Jurkat, Clone E6-1 (cell line): Measurements from ENCODE around the gene DNMT3A.

ENCODE experiments used
- DNase-seq: peaks from one replicate; pipeline ENCODE4 v3.0.0-alpha.2; 2011; ENCODE audit warnings: low read depth, low spot score
- H3K4me3 ChIP-seq: 2 replicates; pipeline ENCODE4 v1.5.1; 2011; ENCODE audit warnings: mild to moderate bottlenecking, low read length, control low read depth, moderate library complexity

DNMT3A gene

GRCh38 chr2:25311865-25312575 lies 29.7 kb downstream of the DNMT3A start:
- H3K4me3 ChIP-seq, result no peak overlapping the region
- no peak for DNase-seq

- H3K4me3 ChIP-seq, result no peak overlapping the region
- no peak for DNase-seq
Measured at GRCh38 chr2:25310965-25311864, 30.5 kb downstream of the DNMT3A start.

- H3K4me3 ChIP-seq, result no peak overlapping the region
- no peak for DNase-seq
Measured at GRCh38 chr2:25310709-25310964, 31.1 kb downstream of the DNMT3A start.

- peak; percentile 35 for DNase-seq
Measured at GRCh38 chr2:25309402-25309801, 32.3 kb downstream of the DNMT3A start.

GRCh38 chr2:25308599-25308998 lies 33.1 kb downstream of the DNMT3A start:
- H3K4me3 ChIP-seq, result no peak overlapping the region
- no peak for DNase-seq

More at GRCh38 chr2:25309402-25309801, 32.3 kb downstream of the DNMT3A start:
- H3K4me3 ChIP-seq, result no peak overlapping the region

GRCh38 chr2:25307949-25308557 lies 33.7 kb downstream of the DNMT3A start:
- no peak overlapping the region for H3K4me3 ChIP-seq
- no peak for DNase-seq

GRCh38 chr2:25306777-25307368 lies 34.9 kb downstream of the DNMT3A start:
- H3K4me3 ChIP-seq, result no peak overlapping the region
- no peak for DNase-seq

GRCh38 chr2:25305775-25306174 lies 36.0 kb downstream of the DNMT3A start:
- no peak for DNase-seq
- H3K4me3 ChIP-seq, result no peak overlapping the region

- no peak for DNase-seq
- H3K4me3 ChIP-seq, result no peak overlapping the region
Measured at GRCh38 chr2:25304826-25305596, 36.7 kb downstream of the DNMT3A start.

- no peak for DNase-seq
- H3K4me3 ChIP-seq, result no peak overlapping the region
Measured at GRCh38 chr2:25304321-25304720, 37.4 kb downstream of the DNMT3A start.

GRCh38 chr2:25303633-25304236 lies 38.0 kb downstream of the DNMT3A start:
- no peak overlapping the region for H3K4me3 ChIP-seq
- no peak for DNase-seq

- H3K4me3 ChIP-seq, result no peak overlapping the region
- DNase-seq, result no peak
Measured at GRCh38 chr2:25302758-25303375, 38.9 kb downstream of the DNMT3A start.

GRCh38 chr2:25301453-25302352 lies 40.0 kb downstream of the DNMT3A start:
- peak; percentile 23 for DNase-seq
- H3K4me3 ChIP-seq, result no peak overlapping the region

- H3K4me3 ChIP-seq, result no peak overlapping the region
- DNase-seq, result no peak
Measured at GRCh38 chr2:25300001-25300400, 41.7 kb downstream of the DNMT3A start.

GRCh38 chr2:25298776-25299431 lies 42.8 kb downstream of the DNMT3A start:
- no peak for DNase-seq
- H3K4me3 ChIP-seq, result no peak overlapping the region

GRCh38 chr2:25297738-25298137 lies 44.0 kb downstream of the DNMT3A start:
- no peak for DNase-seq
- H3K4me3 ChIP-seq, result no peak overlapping the region

- no peak for DNase-seq
- peak overlapping the region; percentile 44 for H3K4me3 ChIP-seq
Measured at GRCh38 chr2:25295621-25296020, 46.1 kb downstream of the DNMT3A start.
